HepG2 (cell line): ENCODE measurements around the gene SLC16A5. TPM values are rescaled to one million over a fixed set of nuclear protein-coding genes. Genes with fewer than 3 reads are reported as not detected.
A peak's percentile ranks its signal among the peaks of the same experiment; 100 is the strongest.

Source experiments
- BORCS8-MEF2B ChIP-seq: sonication (generic); formaldehyde crosslinking; IDR thresholded peaks from 2 replicates; pipeline ENCODE4 v1.8.0; 2022; ENCODE audit warnings: mild to moderate bottlenecking, missing genetic modification reagents
- HNRNPLL ChIP-seq: fragments of 200-400 bp; formaldehyde crosslinking; IDR thresholded peaks from 2 replicates; pipeline ENCODE4 v1.6.1; 2017; ENCODE audit warnings: mild to moderate bottlenecking, low read depth, low read length; ENCODE audit not compliant: poor library complexity, severe bottlenecking
- HOXA3 ChIP-seq: sonication (generic); formaldehyde crosslinking; IDR thresholded peaks from 2 replicates; pipeline ENCODE4 v1.5.0; 2020; ENCODE audit warnings: missing genetic modification reagents
- ISL2 ChIP-seq: sonication (generic); formaldehyde crosslinking; IDR thresholded peaks from 2 replicates; pipeline ENCODE4 v1.5.0; 2020; ENCODE audit warnings: missing genetic modification reagents
- KLF12 ChIP-seq: sonication (generic); formaldehyde crosslinking; IDR thresholded peaks from 2 replicates; pipeline ENCODE4 v1.4.0; 2020; ENCODE audit warnings: missing genetic modification reagents, borderline replicate concordance
- MED8 ChIP-seq: sonication (generic); formaldehyde crosslinking; IDR thresholded peaks from 2 replicates; pipeline ENCODE4 v1.8.1; 2023; ENCODE audit warnings: mild to moderate bottlenecking, missing genetic modification reagents; ENCODE audit not compliant: insufficient replicate concordance
- MIER2 ChIP-seq: IDR thresholded peaks from 2 replicates; pipeline ENCODE4 v1.6.1; 2016; ENCODE audit warnings: missing biosample characterization, missing genetic modification reagents
- POLR2AphosphoS2 ChIP-seq: IDR thresholded peaks from 2 replicates; pipeline ENCODE4 v1.6.1; 2011; ENCODE audit warnings: low read depth, low read length, improper control_type of control experiment
- RBM22 ChIP-seq: fragments of 200-400 bp; formaldehyde crosslinking; optimal IDR thresholded peaks from 2 replicates; pipeline ENCODE3; 2017; ENCODE audit warnings: mild to moderate bottlenecking, low read length, moderate library complexity
- SIX1 ChIP-seq: sonication (generic); formaldehyde crosslinking; IDR thresholded peaks from 2 replicates; pipeline ENCODE4 v1.4.0; 2020; ENCODE audit warnings: missing genetic modification reagents, borderline replicate concordance
- SMARCE1 ChIP-seq: fragments of 450-650 bp; IDR thresholded peaks from 2 replicates; pipeline ENCODE4 v1.6.1; 2017; ENCODE audit warnings: borderline replicate concordance
- TAF1 ChIP-seq: sonication (generic); formaldehyde crosslinking; IDR thresholded peaks from 2 replicates; pipeline ENCODE4 v1.4.0; 2020; ENCODE audit warnings: missing genetic modification reagents
- TP53 ChIP-seq: sonication (generic); formaldehyde crosslinking; conservative IDR thresholded peaks from 2 replicates; pipeline ENCODE4 v1.4.0; 2020; ENCODE audit warnings: missing genetic modification reagents
- TRAFD1 ChIP-seq: sonication (generic); formaldehyde crosslinking; IDR thresholded peaks from 2 replicates; pipeline ENCODE4 v1.5.1; 2020; ENCODE audit warnings: missing genetic modification reagents, mild to moderate bottlenecking, borderline replicate concordance
- ZBTB39 ChIP-seq: sonication (generic); formaldehyde crosslinking; IDR thresholded peaks from 2 replicates; pipeline ENCODE4 v1.5.0; 2020; ENCODE audit warnings: missing genetic modification reagents
- ZBTB7A ChIP-seq: sonication (generic); formaldehyde crosslinking; IDR thresholded peaks from 2 replicates; pipeline ENCODE4 v1.8.0; 2022; ENCODE audit warnings: mild to moderate bottlenecking, missing genetic modification reagents
- ZFP36L2 ChIP-seq: sonication (generic); formaldehyde crosslinking; IDR thresholded peaks from 2 replicates; pipeline ENCODE4 v1.4.0; 2020; ENCODE audit warnings: missing genetic modification reagents
- ZNF17 ChIP-seq: sonication (generic); formaldehyde crosslinking; IDR thresholded peaks from 2 replicates; pipeline ENCODE4 v1.5.0; 2020; ENCODE audit warnings: mild to moderate bottlenecking, missing genetic modification reagents
- ZNF430 ChIP-seq: sonication (generic); formaldehyde crosslinking; IDR thresholded peaks from 2 replicates; pipeline ENCODE4 v1.9.0; 2021; ENCODE audit warnings: mild to moderate bottlenecking, missing genetic modification reagents
- ZNF563 ChIP-seq: sonication (generic); formaldehyde crosslinking; IDR thresholded peaks from 2 replicates; pipeline ENCODE4 v1.8.0; 2022; ENCODE audit warnings: mild to moderate bottlenecking, moderate library complexity, missing genetic modification reagents
- ZNF746 ChIP-seq: sonication (generic); formaldehyde crosslinking; IDR thresholded peaks from 2 replicates; pipeline ENCODE4 v1.8.0; 2022; ENCODE audit warnings: mild to moderate bottlenecking, missing genetic modification reagents
- ZNF841 ChIP-seq: sonication (generic); formaldehyde crosslinking; IDR thresholded peaks from 2 replicates; pipeline ENCODE4 v1.8.1; 2023; ENCODE audit warnings: missing genetic modification reagents, borderline replicate concordance
- polyA plus RNA-seq, 8 experiments: library from polyadenylated mRNA; depleted of rRNA in 3 of 8; stranded (reverse) in 7 of 8; unstranded in 1 of 8; fragments of >200 nt; fragmentation: Illumina TruSeq in 4 of 8; extraction: Trizol in 4 of 8; gene quantifications; 2 replicates each; pipeline versions ENCODE4 v1.2.1 to v1.2.3, GENCODE V29; 2011 to 2016; ENCODE audit warnings: low read depth in 4 of 8, missing spikeins in 1 of 8, mixed read lengths in 1 of 8; ENCODE audit not compliant: insufficient read depth in 1 of 8
- total RNA-seq, 5 experiments: library from RNA; depleted of rRNA; stranded (reverse); fragments of >200 nt; fragmentation: Illumina TruSeq; extraction: Trizol; gene quantifications; 2 replicates each; pipeline ENCODE4 v1.2.3, GENCODE V29; 2016; ENCODE audit warnings: low read depth in 1 of 5
- TF ChIP-seq, protein P1 (sequence below): sonication (generic); formaldehyde crosslinking; IDR thresholded peaks from 2 replicates; pipeline ENCODE4 v1.4.0; 2020; ENCODE audit warnings: missing genetic modification reagents; ENCODE audit errors: not compliant biosample characterization

Gene SLC16A5
- total and polyA plus RNA-seq, 2 of the 13 experiments (the other 11 are each of a cell fraction or from before 2014, with no cell fraction given), result 0.69 to 5.6 TPM

DNA sequence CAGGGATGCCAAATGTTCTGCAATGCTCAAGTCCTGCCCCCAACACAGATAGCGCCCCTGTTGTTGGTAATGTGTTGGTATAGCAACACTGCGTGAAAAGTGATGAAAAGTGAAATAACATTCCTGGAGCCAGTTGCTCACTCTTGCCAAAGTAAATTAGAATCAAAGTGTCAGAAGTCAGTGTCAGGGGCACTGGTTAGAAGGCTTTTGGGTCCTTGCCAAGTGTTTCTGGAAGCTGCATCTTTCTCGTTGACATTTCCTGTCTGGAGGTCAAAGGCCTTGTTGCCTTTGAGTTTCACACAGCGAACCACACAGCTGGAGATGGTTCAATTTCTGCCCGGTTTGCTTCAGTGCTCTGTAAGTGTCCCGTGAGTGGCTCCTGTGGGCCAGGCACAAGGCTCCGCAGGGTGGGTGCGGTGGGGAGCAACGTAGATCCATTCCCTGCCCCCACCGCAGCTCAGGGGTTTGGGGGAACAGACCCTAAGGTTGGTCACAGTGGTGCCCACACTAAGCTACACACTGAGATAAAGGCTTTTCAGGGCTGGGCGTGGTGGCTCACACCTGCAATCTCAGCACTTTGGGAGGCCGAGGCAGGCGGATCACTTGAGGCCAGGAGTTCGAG is 3.6 kb upstream of the SLC16A5 start (continued):
- TF ChIP-seq ZNF563 (CRISPR knock-in tag) (no peak), TAF1 (CRISPR knock-in tag) (0 out of 2 replicates have a peak, but pooled peaks have one; percentile 1), POLR2AphosphoS2 (no peak), TRAFD1 (CRISPR knock-in tag) (no peak), ISL2 (CRISPR knock-in tag) (peak; percentile 80), TP53 (CRISPR knock-in tag) (no peak), ZNF17 (CRISPR knock-in tag) (no peak), KLF12 (peak; percentile 48; the same call in 1 of the 2 replicates), ZBTB39 (CRISPR knock-in tag) (no peak), ZNF430 (CRISPR knock-in tag) (peak; percentile 71), MED8 (CRISPR knock-in tag) (no peak), SMARCE1 (no peak), MIER2 (CRISPR knock-in tag) (no peak), ZBTB7A (CRISPR knock-in tag) (peak; percentile 87), BORCS8-MEF2B (peak; percentile 53; the same call in 1 of the 2 replicates), HOXA3 (CRISPR knock-in tag) (peak; percentile 88), RBM22 (no peak), ZNF746 (peak; percentile 72), ZFP36L2 (CRISPR knock-in tag) (no peak), ZNF841 (CRISPR knock-in tag) (no peak), HNRNPLL (no peak), SIX1 (peak; percentile 70; the same call in 1 of the 2 replicates)
- TF ChIP-seq, protein P1, sequence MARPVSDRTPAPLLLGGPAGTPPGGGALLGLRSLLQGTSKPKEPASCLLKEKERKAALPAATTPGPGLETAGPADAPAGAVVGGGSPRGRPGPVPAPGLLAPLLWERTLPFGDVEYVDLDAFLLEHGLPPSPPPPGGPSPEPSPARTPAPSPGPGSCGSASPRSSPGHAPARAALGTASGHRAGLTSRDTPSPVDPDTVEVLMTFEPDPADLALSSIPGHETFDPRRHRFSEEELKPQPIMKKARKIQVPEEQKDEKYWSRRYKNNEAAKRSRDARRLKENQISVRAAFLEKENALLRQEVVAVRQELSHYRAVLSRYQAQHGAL (CRISPR knock-in tag), result no peak
